ENCODE measurements around the gene GALNT2.

DNA sequence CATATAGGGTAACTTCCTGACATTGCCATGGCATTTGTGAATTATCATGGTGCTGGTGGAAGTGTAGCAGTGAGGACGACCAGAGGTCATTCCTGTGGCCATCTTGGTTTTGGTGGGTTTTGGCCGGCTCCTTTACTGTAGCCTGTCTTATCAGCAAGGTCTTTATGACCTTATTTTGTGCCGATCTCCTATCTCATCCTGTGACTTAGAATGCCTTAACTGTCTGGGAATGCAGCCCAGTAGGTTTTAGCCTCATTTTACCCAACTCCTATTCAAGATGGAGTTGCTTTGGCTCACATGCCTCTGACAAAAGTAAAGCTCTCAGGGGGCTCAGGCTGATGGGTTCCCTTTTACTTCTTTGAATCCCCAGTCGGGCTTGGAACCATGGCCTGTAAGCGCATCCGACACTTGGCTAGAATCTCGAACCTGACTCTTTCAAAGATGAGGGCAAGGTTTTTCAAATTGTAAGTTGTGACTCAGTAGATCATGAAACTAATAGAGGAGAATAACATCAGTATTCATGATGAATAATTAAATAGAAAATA lies 85.0 kb downstream of the GALNT2 start:
- TF ChIP-seq POLR2AphosphoS5 (IDR thresholded peaks at IDR 0.05; ENCODE audit: borderline replicate concordance, low read depth, low read length) (no peak), EZH2 (IDR thresholded peaks at IDR 0.05) (no peak)
